Measurements from ENCODE around the gene WARS2. TPM values are rescaled to one million over a fixed set of nuclear protein-coding genes. Genes with fewer than 3 reads are reported as not detected.

WARS2 gene
- 14.7 and 19.4 TPM in 2 replicates for total RNA-seq

GRCh38 chr1:119140177-119141019 lies at the start of gene WARS2:
Gene WARS2 (minus strand): TSS chr1:119140653. CDS start chr1:119140644, 9 bp downstream.

GRCh38 chr1:118988186-118989005 lies 152.1 kb downstream of the WARS2 start, which contains the start of gene TBX15:
Gene TBX15 (minus strand): TSS chr1:118988343. CDS start chr1:118987795, 548 bp downstream.

Other genes starting within 250 kb of the WARS2 start
- 0.26 TPM in 1 of 2 replicates, not detected in the other for gene TBX15, start 152.3 kb downstream of the WARS2 start, total RNA-seq
- not detected in 2 replicates for gene HAO2, start 228.1 kb upstream of the WARS2 start, total RNA-seq